Suprapubic skin (tissue), 3 donors: ENCODE data around the gene USO1.

ENCODE experiments used
- POLR2A ChIP-seq, 2 donors: fragments of 450-650 bp; IDR thresholded peaks; one replicate each; pipeline ENCODE4 v1.6.1; 2017; ENCODE audit warnings: antibody characterized with exemption in 2 of 2, mild to moderate bottlenecking in 2 of 2, moderate library complexity in 2 of 2
- TF ChIP-seq, protein P1 (sequence below), 2 donors: fragments of 200-600 bp in 1 of 2; fragments of 450-650 bp in 1 of 2; sonication (generic) in 1 of 2; IDR thresholded peaks; one replicate each; pipeline ENCODE4 v1.5.1; 2016 to 2019; ENCODE audit warnings: antibody characterized with exemption in 2 of 2, mild to moderate bottlenecking in 1 of 2, moderate library complexity in 1 of 2

DNA sequence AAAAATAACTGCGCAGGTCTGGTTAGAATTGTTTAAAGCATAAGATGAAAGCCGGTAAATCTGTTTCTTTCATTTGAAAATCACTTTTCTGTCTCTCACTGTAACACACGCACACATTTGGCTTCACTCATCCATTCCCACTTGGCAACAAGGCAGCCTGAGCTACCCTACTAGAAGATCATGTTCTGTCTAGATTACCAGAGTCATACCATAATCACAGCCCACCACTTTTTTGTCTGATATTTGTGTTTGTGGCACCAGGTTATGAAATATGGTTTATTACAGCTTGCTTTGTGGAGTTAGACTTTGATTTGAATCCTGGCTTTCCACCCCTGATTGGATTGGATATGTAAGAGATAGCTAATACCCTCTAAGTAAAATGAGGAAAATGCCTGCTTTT is 2.2 kb downstream of the USO1 start:
- TF ChIP-seq, protein P1, sequence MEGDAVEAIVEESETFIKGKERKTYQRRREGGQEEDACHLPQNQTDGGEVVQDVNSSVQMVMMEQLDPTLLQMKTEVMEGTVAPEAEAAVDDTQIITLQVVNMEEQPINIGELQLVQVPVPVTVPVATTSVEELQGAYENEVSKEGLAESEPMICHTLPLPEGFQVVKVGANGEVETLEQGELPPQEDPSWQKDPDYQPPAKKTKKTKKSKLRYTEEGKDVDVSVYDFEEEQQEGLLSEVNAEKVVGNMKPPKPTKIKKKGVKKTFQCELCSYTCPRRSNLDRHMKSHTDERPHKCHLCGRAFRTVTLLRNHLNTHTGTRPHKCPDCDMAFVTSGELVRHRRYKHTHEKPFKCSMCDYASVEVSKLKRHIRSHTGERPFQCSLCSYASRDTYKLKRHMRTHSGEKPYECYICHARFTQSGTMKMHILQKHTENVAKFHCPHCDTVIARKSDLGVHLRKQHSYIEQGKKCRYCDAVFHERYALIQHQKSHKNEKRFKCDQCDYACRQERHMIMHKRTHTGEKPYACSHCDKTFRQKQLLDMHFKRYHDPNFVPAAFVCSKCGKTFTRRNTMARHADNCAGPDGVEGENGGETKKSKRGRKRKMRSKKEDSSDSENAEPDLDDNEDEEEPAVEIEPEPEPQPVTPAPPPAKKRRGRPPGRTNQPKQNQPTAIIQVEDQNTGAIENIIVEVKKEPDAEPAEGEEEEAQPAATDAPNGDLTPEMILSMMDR (IDR thresholded peaks at IDR 0.05): no peak
- no peak for TF ChIP-seq POLR2A (IDR thresholded peaks at IDR 0.05)
